Retinal pigment epithelial cell (primary cell): ENCODE data around the gene NFE2L1.

ENCODE experiments used
- DNase-seq: peaks from one replicate; pipeline ENCODE4 v3.0.0-alpha.2; 2010; ENCODE audit warnings: low read depth
- H3K4me3 ChIP-seq: 2 replicates; pipeline ENCODE4 v1.5.1; 2011; ENCODE audit warnings: mild to moderate bottlenecking, low read length, control low read depth, moderate library complexity
- CTCF ChIP-seq: conservative IDR thresholded peaks from 2 replicates; pipeline ENCODE4 v1.5.1; 2011; ENCODE audit warnings: low read depth, low read length, control low read depth, inconsistent platforms

Gene NFE2L1

DNA sequence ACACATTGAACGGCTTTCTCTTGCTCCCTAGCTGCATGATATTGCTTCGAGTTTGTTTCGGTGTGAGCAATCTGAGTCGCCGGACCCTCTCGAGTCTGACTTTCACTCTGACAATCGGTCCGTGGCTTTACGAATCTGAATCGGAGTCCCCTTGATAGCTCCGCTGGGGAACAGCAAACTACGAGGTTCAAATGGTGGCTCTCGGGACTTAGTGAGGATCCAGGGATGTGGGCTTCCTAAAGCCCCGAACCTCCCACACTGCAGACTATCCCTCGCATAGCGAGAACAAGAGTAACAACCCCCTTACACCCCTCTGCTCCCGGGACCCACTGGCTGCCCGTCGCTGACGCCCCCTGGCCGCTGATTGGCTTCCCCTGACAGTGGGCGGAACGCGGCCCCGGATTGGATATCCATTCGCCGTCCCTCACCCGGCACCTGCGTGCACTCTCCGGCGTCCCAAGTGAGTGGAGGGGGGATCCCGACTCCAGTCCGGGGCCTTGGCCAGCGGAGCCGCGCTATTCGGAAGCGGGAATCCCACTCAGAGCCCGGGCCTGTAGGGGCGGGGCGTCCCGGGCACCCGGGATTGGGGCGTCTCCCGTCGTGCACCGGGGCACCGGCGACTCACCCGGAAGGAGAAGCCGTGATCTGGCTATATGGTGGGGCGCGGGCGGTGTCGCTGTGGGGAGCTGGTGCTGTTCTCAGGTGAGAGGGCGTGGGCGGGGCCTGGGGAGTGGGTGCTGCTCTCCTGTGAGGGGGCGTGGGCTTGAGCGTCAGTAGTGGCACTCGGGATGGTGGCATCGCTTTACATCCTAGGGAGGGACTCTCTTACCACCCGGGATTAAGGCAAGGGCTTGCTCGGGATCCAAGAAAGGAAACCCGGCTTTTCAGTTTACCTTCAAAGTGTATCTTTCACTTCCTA lies 59.2 kb downstream of the NFE2L1 start, which contains the start of gene SNX11:
SNX11 (plus strand) TSS at position 630 of the 919 bp plus-strand sequence. CDS start 4,278 bp downstream, outside the sequence.
- peak within 1 kb of the TSS; percentile 98 for H3K4me3 ChIP-seq
- no peak for TF ChIP-seq CTCF
- DNase-seq = no peak

- no peak for DNase-seq
- H3K4me3 ChIP-seq = no peak overlapping the region
- TF ChIP-seq CTCF = no peak
Measured at GRCh38 chr17:48110761-48111160, 62.6 kb downstream of the NFE2L1 start.
